Transverse colon (tissue), 4 donors: ENCODE data around the gene FDX1.

Experiments
- EP300 ChIP-seq: sonication (generic); formaldehyde crosslinking; IDR thresholded peaks from one replicate; pipeline ENCODE4 v1.6.1; 2017; ENCODE audit warnings: antibody characterized with exemption, low read depth
- POLR2AphosphoS5 ChIP-seq, 3 donors: sonication (generic); formaldehyde crosslinking; IDR thresholded peaks; one replicate each; pipeline ENCODE4 v1.6.1; 2016; ENCODE audit warnings: antibody characterized with exemption in 3 of 3
- TF ChIP-seq, protein P1 (sequence below), 5 experiments: fragments of 200-600 bp in 3 of 5; fragments of 450-650 bp in 2 of 5; sonication (generic) in 3 of 5; IDR thresholded peaks; 1 replicate in 2 of 5; 2 replicates in 3 of 5; pipeline ENCODE4 v1.5.1; 2016 to 2017; ENCODE audit warnings: antibody characterized with exemption in 5 of 5, inconsistent platforms in 3 of 5, mild to moderate bottlenecking in 2 of 5, moderate library complexity in 1 of 5

DNA sequence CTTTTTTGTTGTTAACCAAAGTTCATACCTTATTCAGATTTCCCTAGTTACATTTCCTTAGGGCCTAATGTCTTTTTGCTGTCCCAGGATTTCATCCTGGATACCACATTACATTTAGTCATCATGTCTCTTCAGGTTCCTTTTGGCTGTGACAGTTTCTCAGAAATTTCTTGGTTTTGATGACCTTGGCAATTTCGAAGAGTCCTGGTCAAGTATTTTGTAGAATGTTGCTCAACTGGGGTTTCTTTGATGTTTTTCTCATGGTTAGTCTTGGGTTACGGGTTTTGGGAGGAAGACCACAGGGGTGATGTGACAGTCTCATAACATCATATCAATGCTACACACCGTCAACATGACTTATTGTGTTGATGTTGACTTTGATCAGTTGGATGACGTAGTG, 39.8 kb upstream of the FDX1 start:
- TF ChIP-seq, protein P1, sequence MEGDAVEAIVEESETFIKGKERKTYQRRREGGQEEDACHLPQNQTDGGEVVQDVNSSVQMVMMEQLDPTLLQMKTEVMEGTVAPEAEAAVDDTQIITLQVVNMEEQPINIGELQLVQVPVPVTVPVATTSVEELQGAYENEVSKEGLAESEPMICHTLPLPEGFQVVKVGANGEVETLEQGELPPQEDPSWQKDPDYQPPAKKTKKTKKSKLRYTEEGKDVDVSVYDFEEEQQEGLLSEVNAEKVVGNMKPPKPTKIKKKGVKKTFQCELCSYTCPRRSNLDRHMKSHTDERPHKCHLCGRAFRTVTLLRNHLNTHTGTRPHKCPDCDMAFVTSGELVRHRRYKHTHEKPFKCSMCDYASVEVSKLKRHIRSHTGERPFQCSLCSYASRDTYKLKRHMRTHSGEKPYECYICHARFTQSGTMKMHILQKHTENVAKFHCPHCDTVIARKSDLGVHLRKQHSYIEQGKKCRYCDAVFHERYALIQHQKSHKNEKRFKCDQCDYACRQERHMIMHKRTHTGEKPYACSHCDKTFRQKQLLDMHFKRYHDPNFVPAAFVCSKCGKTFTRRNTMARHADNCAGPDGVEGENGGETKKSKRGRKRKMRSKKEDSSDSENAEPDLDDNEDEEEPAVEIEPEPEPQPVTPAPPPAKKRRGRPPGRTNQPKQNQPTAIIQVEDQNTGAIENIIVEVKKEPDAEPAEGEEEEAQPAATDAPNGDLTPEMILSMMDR (IDR thresholded peaks at IDR 0.05), result no peak
- TF ChIP-seq EP300 (no peak), POLR2AphosphoS5 (IDR thresholded peaks at IDR 0.05) (no peak)
